Measurements from ENCODE around the gene ADAM15. TPM values are rescaled to one million over a fixed set of nuclear protein-coding genes. Genes with fewer than 3 reads are reported as not detected.
A peak's percentile ranks its signal among the peaks of the same experiment; 100 is the strongest.

ADAM15 gene
- total RNA-seq, 1 experiment from 2014 or later: 30.6 TPM

DNA sequence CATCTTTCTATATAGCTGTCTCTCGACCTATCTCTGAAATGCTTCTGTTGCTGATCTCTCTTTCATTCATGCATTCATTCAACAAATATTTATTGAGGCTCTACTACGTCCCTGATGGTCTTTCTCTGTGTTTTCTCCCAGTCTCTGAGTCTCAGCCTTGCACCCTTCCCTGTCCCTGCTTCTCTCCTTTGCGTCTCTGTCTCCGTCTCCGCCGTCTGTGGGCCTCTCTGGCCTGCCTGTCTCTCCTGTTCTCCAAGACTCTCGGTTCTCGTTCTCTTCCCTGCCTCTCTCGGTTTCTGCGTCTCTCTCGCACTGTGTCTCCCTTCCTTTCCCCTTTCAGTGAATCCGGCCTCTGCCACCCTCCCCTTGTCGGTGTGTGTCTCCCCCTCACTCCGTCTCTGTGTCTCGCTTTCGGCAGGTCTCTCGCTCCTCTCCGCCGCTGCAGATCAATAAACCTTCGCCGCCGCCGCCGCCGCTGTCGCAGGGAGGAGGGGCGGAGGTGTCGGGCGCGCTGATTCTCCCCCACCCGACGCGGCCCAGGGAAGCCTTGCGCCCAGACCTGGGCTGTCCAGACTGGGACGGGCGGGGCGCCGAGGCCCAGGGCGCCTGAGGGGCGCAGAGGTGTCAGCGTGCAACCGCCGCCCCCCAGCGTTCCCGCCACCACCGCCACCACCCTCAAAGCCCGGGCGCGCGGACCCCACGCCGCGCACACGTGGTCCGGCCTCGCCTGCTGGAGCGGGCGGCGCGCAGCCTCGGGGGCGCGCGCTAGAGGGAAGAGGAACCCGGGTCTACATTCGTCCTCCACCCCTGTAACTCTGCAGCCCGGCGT, 30.6 kb downstream of the ADAM15 start:
- Mint-ChIP-seq H3K4me1 (peaks cover 32 to 56% of the 10 kb centered on the region in 2 experiments), H3K27me3 (ENCODE audit: low read depth) (peaks cover 80% of the 10 kb centered on the region), H3K27ac (no peak overlapping the region; a peak in 1 of 7 replicates), H3K36me3 (ENCODE audit: insufficient read depth in 1 of 3, low read depth in 3 of 3) (no peaks in the 10 kb centered on the region), H3K4me3 (peak overlapping the region; percentile 50 to 76), H3K9me3 (peaks cover 0 to 6% of the 10 kb centered on the region in 2 experiments; a peak in 2 of 5 replicates)
- Histone ChIP-seq H2BK5ac (ENCODE audit: insufficient read length, low read length) (no peak overlapping the region), H4K5ac (ENCODE audit: insufficient read length, low read depth, low read length) (no peak overlapping the region), H3K4me2 (ENCODE audit: insufficient read depth, insufficient read length, low read length) (peak overlapping the region; percentile 79), H3K23me2 (ENCODE audit: insufficient read length, low read depth, low read length, poor library complexity, severe bottlenecking) (peaks cover 30% of the 10 kb centered on the region), H4K91ac (ENCODE audit: insufficient read length, low read depth, low read length) (no peak overlapping the region), H3K18ac (ENCODE audit: insufficient read length, low read depth, low read length) (no peak overlapping the region), H3K79me1 (ENCODE audit: insufficient read depth, low read depth, low read length, poor library complexity, severe bottlenecking) (no peaks in the 10 kb centered on the region), H4K20me1 (ENCODE audit: control insufficient read depth, insufficient read depth, insufficient read length) (no peaks in the 10 kb centered on the region), H3K9me3 (ENCODE audit: control insufficient read depth, low read depth, low read length) (no peaks in the 10 kb centered on the region), H3K4me1 (ENCODE audit: insufficient read depth, low read length) (no peaks in the 10 kb centered on the region), H3T11ph (ENCODE audit: low read length) (no peak overlapping the region), H3K79me2 (ENCODE audit: insufficient read depth, low read length) (no peaks in the 10 kb centered on the region), H3K9ac (ENCODE audit: extremely low read depth, insufficient read length, low read length) (no peak overlapping the region), H3K23ac (ENCODE audit: insufficient read length, low read depth, low read length) (no peak overlapping the region), H3K4ac (ENCODE audit: low read depth, low read length) (no peak overlapping the region), H3K27ac (ENCODE audit: insufficient read length, low read depth, low read length) (no peak overlapping the region), H2AFZ (ENCODE audit: low read length) (no peak overlapping the region), H2BK120ac (ENCODE audit: low read depth, low read length, poor library complexity, severe bottlenecking) (no peak overlapping the region), H2AK5ac (ENCODE audit: insufficient read length, low read length) (no peak overlapping the region), H3K14ac (ENCODE audit: insufficient read depth, low read length) (no peak overlapping the region; the same call in 1 of the 2 replicates), H2BK20ac (ENCODE audit: low read depth, low read length, poor library complexity, severe bottlenecking) (no peak overlapping the region), H3K27me3 (ENCODE audit: insufficient read depth, low read length) (peaks cover 51% of the 10 kb centered on the region), H2BK12ac (ENCODE audit: insufficient read length, low read depth, low read length) (no peak overlapping the region), H4K8ac (replicated peaks; ENCODE audit: insufficient read length, low read depth, low read length) (no peak overlapping the region), H2BK15ac (ENCODE audit: low read depth, low read length) (no peak overlapping the region), H3K56ac (ENCODE audit: insufficient read length, low read depth, low read length) (no peak overlapping the region)
- TF ChIP-seq, protein P1, sequence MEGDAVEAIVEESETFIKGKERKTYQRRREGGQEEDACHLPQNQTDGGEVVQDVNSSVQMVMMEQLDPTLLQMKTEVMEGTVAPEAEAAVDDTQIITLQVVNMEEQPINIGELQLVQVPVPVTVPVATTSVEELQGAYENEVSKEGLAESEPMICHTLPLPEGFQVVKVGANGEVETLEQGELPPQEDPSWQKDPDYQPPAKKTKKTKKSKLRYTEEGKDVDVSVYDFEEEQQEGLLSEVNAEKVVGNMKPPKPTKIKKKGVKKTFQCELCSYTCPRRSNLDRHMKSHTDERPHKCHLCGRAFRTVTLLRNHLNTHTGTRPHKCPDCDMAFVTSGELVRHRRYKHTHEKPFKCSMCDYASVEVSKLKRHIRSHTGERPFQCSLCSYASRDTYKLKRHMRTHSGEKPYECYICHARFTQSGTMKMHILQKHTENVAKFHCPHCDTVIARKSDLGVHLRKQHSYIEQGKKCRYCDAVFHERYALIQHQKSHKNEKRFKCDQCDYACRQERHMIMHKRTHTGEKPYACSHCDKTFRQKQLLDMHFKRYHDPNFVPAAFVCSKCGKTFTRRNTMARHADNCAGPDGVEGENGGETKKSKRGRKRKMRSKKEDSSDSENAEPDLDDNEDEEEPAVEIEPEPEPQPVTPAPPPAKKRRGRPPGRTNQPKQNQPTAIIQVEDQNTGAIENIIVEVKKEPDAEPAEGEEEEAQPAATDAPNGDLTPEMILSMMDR (conservative IDR thresholded peaks at IDR 0.05): no peak
- no CpG with 5 or more reads among the region's 68 CpGs for WGBS (ENCODE audit: extremely low coverage, insufficient read length, low lambda C conversion rate)
- no peak for DNase-seq
